Nephron (organoid): ENCODE results near the gene TATDN3.

Source experiments
- H3K27ac Mint-ChIP-seq, 3 experiments: 2 replicates each; pipeline ENCODE4 v1.8.0; 2020; ENCODE audit warnings: mixed read lengths in 3 of 3, mild to moderate bottlenecking in 2 of 3, moderate library complexity in 1 of 3
- H3K27me3 Mint-ChIP-seq: 2 replicates; pipeline ENCODE4 v1.8.0; 2021; ENCODE audit warnings: low read depth, mild to moderate bottlenecking, moderate library complexity, mixed read lengths
- H3K36me3 Mint-ChIP-seq: 2 replicates; pipeline ENCODE4 v1.8.0; 2020; ENCODE audit warnings: low read depth, mixed read lengths
- H3K4me1 Mint-ChIP-seq: 2 replicates; pipeline ENCODE4 v1.8.0; 2020; ENCODE audit warnings: mixed read lengths
- H3K4me3 Mint-ChIP-seq, 3 experiments: 2 replicates each; pipeline ENCODE4 v1.8.0; 2020; ENCODE audit warnings: mild to moderate bottlenecking in 3 of 3, mixed read lengths in 3 of 3, moderate library complexity in 2 of 3
- H3K9me3 Mint-ChIP-seq: 2 replicates; pipeline ENCODE4 v1.8.0; 2020; ENCODE audit warnings: mixed read lengths
- CTCF ChIP-seq, 3 experiments: fragments of 200-600 bp; sonication (generic); IDR thresholded peaks; one replicate each; pipeline ENCODE4 v1.5.0; 2021; ENCODE audit warnings: antibody characterized with exemption in 3 of 3; ENCODE audit not compliant: unreplicated experiment in 3 of 3

Gene TATDN3

GRCh38 chr1:212792396-212792908, 758 bp downstream of the TATDN3 start:
- no peaks in the 10 kb centered on the region for H3K27me3 Mint-ChIP-seq
- no peaks in the 10 kb centered on the region for H3K9me3 Mint-ChIP-seq
- H3K4me1 Mint-ChIP-seq: peaks cover 19% of the 10 kb centered on the region
- TF ChIP-seq CTCF (IDR thresholded peaks at IDR 0.05; ENCODE audit: unreplicated experiment in 3 of 3): no peak
- peaks cover 8% of the 10 kb centered on the region for H3K36me3 Mint-ChIP-seq
- peak overlapping the region; percentile 94 to 98 (median 96) for H3K4me3 Mint-ChIP-seq
- H3K27ac Mint-ChIP-seq: peak overlapping the region; percentile 84 to 96 (median 94)

- H3K4me3 Mint-ChIP-seq: peak overlapping the region in 2 of 3 experiments; percentile 8 to 37
These were observed 2.9 kb downstream of the TATDN3 start for GRCh38 chr1:212794561-212795014.

DNA sequence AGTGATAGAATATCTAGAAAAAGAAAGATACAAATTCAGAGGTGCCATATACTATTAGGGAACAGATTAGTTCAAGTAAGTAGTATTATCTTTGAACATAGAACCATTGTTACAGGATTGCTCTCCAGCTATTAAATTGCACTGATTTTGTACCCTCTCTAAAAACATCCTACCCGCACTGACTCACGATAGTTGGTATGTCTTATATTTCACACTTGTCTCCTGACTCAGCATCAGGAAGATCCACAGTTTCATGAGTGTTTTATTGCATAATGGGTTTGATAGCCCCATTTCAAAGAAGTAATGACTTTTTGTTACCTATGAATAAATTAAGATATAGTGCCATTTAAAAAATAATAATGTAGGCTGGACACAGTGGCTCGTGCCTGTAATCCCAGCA, 6.0 kb downstream of the TATDN3 start:
- Mint-ChIP-seq H3K9me3 (no peaks in the 10 kb centered on the region), H3K4me3 (no peak overlapping the region), H3K4me1 (peaks cover 3% of the 10 kb centered on the region), H3K36me3 (peaks cover 17% of the 10 kb centered on the region), H3K27me3 (no peaks in the 10 kb centered on the region), H3K27ac (no peak overlapping the region)
- no peak for TF ChIP-seq CTCF (IDR thresholded peaks at IDR 0.05; ENCODE audit: unreplicated experiment in 3 of 3)

More at GRCh38 chr1:212794561-212795014, 2.9 kb downstream of the TATDN3 start:
- no peak for TF ChIP-seq CTCF (IDR thresholded peaks at IDR 0.05; ENCODE audit: unreplicated experiment in 3 of 3)
- peaks cover 14% of the 10 kb centered on the region for H3K36me3 Mint-ChIP-seq
- H3K27me3 Mint-ChIP-seq: no peaks in the 10 kb centered on the region
- no peaks in the 10 kb centered on the region for H3K9me3 Mint-ChIP-seq
- H3K27ac Mint-ChIP-seq: peak overlapping the region in 2 of 3 experiments; percentile 2 to 20
- H3K4me1 Mint-ChIP-seq: peaks cover 13% of the 10 kb centered on the region

DNA sequence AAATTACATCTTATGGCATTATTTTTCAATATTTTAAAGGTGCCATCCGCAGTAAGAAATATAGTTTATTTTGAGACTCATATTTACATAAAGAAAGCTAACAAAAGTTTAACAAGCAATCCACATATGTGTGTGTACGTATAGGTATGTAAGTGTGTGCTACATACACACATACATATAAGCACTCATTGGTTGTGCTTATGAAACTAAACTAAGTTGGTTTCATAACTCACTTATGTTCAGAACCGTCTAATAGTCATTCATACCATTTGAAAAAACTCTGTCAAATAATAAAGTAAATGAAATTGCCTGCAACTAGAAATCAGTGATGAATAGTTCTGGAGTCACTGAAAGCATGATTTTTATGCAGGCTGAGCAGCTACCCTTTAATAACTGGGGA, 14.1 kb downstream of the TATDN3 start:
- TF ChIP-seq CTCF (IDR thresholded peaks at IDR 0.05; ENCODE audit: unreplicated experiment in 3 of 3): no peak
- H3K36me3 Mint-ChIP-seq: peaks cover 24% of the 10 kb centered on the region
- no peaks in the 10 kb centered on the region for H3K27me3 Mint-ChIP-seq
- H3K4me1 Mint-ChIP-seq: no peaks in the 10 kb centered on the region
- H3K4me3 Mint-ChIP-seq: no peak overlapping the region
- no peaks in the 10 kb centered on the region for H3K9me3 Mint-ChIP-seq
- no peak overlapping the region for H3K27ac Mint-ChIP-seq

GRCh38 chr1:212814537-212815334, 23.0 kb downstream of the TATDN3 start:
- peak; percentile 27 to 46 (median 32) for TF ChIP-seq CTCF (IDR thresholded peaks at IDR 0.05; ENCODE audit: unreplicated experiment in 3 of 3)
- Mint-ChIP-seq H3K4me1 (no peaks in the 10 kb centered on the region), H3K4me3 (no peak overlapping the region)

More at GRCh38 chr1:212814537-212815334, 23.0 kb downstream of the TATDN3 start:
- no peak overlapping the region for H3K27ac Mint-ChIP-seq
- H3K27me3 Mint-ChIP-seq: no peaks in the 10 kb centered on the region
- peaks cover 6% of the 10 kb centered on the region for H3K36me3 Mint-ChIP-seq
- no peaks in the 10 kb centered on the region for H3K9me3 Mint-ChIP-seq
